ENCODE measurements around the gene NELL1. TPM values are rescaled to one million over a fixed set of nuclear protein-coding genes. Genes with fewer than 3 reads are reported as not detected.

The NELL1 gene
- total and polyA plus RNA-seq, 2 experiments from 2014 or later: not detected

GRCh38 chr11:21144531-21144930 is 475.1 kb downstream of the NELL1 start:
- WGBS, 2 experiments (ENCODE audit: low coverage in 1 of 2, low lambda C conversion rate in 2 of 2, missing lambda C conversion rate in 2 of 2): 55 to 58% methylated on average over 2 of the region's 2 CpGs
- in situ Hi-C loops (cut with MboI): no loop called here

DNA sequence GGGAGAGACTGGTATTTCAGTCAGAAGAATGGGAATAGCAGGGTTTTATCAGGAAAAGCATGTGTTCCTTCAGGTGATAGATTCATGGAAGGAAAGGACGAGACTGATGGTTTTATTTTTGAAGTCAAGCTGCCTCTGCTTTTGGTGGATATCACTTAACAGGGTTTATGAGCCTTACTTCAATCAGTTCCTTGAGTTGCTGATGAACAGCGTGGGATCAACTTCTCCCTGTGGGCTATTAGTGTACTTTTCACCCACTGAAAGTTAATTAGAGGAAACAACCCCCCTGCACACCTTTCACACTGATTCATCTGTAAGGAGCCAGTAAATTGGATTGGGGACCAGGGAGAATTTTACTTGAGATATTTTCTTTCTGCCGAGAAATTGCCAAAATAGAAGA is 479.0 kb downstream of the NELL1 start:
- no peak for DNase-seq
- Histone ChIP-seq H2AFZ (no peak overlapping the region), H3K9me3 (ENCODE audit: low read depth) (no peaks in the 10 kb centered on the region), H4K20me1 (ENCODE audit: insufficient read depth) (no peaks in the 10 kb centered on the region), H3K4me3 (no peak overlapping the region), H3K9me2 (ENCODE audit: insufficient read depth) (no peaks in the 10 kb centered on the region), H3K79me2 (ENCODE audit: insufficient read depth) (no peaks in the 10 kb centered on the region), H3K36me3 (ENCODE audit: low read depth) (no peaks in the 10 kb centered on the region), H3K27ac (no peak overlapping the region), H3K4me2 (ENCODE audit: unreplicated experiment) (no peak overlapping the region), H3F3A (ENCODE audit: insufficient read depth) (no peaks in the 10 kb centered on the region), H3K4me1 (ENCODE audit: insufficient read depth) (no peaks in the 10 kb centered on the region), H3K9ac (no peak overlapping the region), H3K27me3 (replicated peaks; ENCODE audit: insufficient read depth) (no peaks in the 10 kb centered on the region)
- in situ Hi-C loops (cut with MboI): no loop called here
- TF ChIP-seq EZH2phosphoT487 (IDR thresholded peaks at IDR 0.05; ENCODE audit: insufficient read depth, low read depth) (no peak), EZH2 (IDR thresholded peaks at IDR 0.05; ENCODE audit: insufficient read depth, poor library complexity, severe bottlenecking) (no peak)
- 20 to 21% methylated on average over 3 of the region's 3 CpGs for WGBS, 2 experiments (ENCODE audit: low coverage in 1 of 2, low lambda C conversion rate in 2 of 2, missing lambda C conversion rate in 2 of 2)

More at GRCh38 chr11:21144531-21144930, 475.1 kb downstream of the NELL1 start:
- no peaks in the 10 kb centered on the region for H3K27me3 ChIP-seq (replicated peaks; ENCODE audit: insufficient read depth)
- no peak overlapping the region for H2AFZ ChIP-seq
- H3K9me3 ChIP-seq (ENCODE audit: low read depth): no peaks in the 10 kb centered on the region
- H3K9ac ChIP-seq: no peak overlapping the region
- no peak overlapping the region for H3K4me2 ChIP-seq (ENCODE audit: unreplicated experiment)
- H3K9me2 ChIP-seq (ENCODE audit: insufficient read depth): no peaks in the 10 kb centered on the region
- no peak overlapping the region for H3K4me3 ChIP-seq
- no peaks in the 10 kb centered on the region for H4K20me1 ChIP-seq (ENCODE audit: insufficient read depth)
- no peak for TF ChIP-seq EZH2phosphoT487 (IDR thresholded peaks at IDR 0.05; ENCODE audit: insufficient read depth, low read depth)
- no peak for TF ChIP-seq EZH2 (IDR thresholded peaks at IDR 0.05; ENCODE audit: insufficient read depth, poor library complexity, severe bottlenecking)
- H3K27ac ChIP-seq: no peak overlapping the region
- DNase-seq: no peak
- no peaks in the 10 kb centered on the region for H3F3A ChIP-seq (ENCODE audit: insufficient read depth)
- H3K79me2 ChIP-seq (ENCODE audit: insufficient read depth): no peaks in the 10 kb centered on the region
- H3K36me3 ChIP-seq (ENCODE audit: low read depth): no peaks in the 10 kb centered on the region
- no peaks in the 10 kb centered on the region for H3K4me1 ChIP-seq (ENCODE audit: insufficient read depth)

DNA sequence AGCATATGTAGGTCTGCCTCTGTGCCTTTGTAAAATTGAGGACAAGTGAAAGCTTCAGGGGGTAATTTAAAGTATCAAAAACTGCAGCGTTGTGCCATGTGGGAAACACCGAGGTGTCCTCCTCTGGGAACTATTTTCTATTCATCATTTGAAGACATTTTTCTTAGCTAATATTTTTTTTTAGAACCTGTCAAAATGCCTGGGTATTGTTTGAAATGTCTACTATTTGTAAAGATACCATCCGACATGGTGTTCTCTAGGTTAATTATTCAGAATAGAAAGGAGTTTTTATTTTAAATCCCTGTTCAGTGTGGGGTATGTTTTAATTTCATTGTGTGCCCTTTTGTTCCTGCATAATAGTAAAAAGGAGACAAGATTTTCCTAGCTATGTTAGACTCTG is 490.8 kb downstream of the NELL1 start:
- no peak overlapping the region for H3K27ac ChIP-seq
- no peak overlapping the region for H3K4me3 ChIP-seq
- H3K36me3 ChIP-seq (ENCODE audit: low read depth): no peaks in the 10 kb centered on the region
- no peak overlapping the region for H3K9ac ChIP-seq
- H3K27me3 ChIP-seq (replicated peaks; ENCODE audit: insufficient read depth): no peaks in the 10 kb centered on the region
- WGBS, 2 experiments (ENCODE audit: low coverage in 1 of 2, low lambda C conversion rate in 2 of 2, missing lambda C conversion rate in 2 of 2): 16 to 19% methylated on average over 3 of the region's 3 CpGs
- peaks cover 3% of the 10 kb centered on the region for H3K9me3 ChIP-seq (ENCODE audit: low read depth)
- no peaks in the 10 kb centered on the region for H3F3A ChIP-seq (ENCODE audit: insufficient read depth)
- DNase-seq: no peak
- H3K4me2 ChIP-seq (ENCODE audit: unreplicated experiment): no peak overlapping the region
- H2AFZ ChIP-seq: no peak overlapping the region
- no peaks in the 10 kb centered on the region for H4K20me1 ChIP-seq (ENCODE audit: insufficient read depth)
- H3K9me2 ChIP-seq (ENCODE audit: insufficient read depth): no peaks in the 10 kb centered on the region
- H3K4me1 ChIP-seq (ENCODE audit: insufficient read depth): no peaks in the 10 kb centered on the region
- H3K79me2 ChIP-seq (ENCODE audit: insufficient read depth): no peaks in the 10 kb centered on the region
- TF ChIP-seq EZH2 (IDR thresholded peaks at IDR 0.05; ENCODE audit: insufficient read depth, poor library complexity, severe bottlenecking) (no peak), EZH2phosphoT487 (IDR thresholded peaks at IDR 0.05; ENCODE audit: insufficient read depth, low read depth) (no peak)
- in situ Hi-C loops (cut with MboI): no loop called here

- DNase-seq: no peak
- Histone ChIP-seq H3K27ac (no peak overlapping the region), H3K4me1 (ENCODE audit: insufficient read depth) (no peaks in the 10 kb centered on the region), H3K4me3 (no peak overlapping the region), H3F3A (ENCODE audit: insufficient read depth) (no peaks in the 10 kb centered on the region), H3K9me3 (ENCODE audit: low read depth) (peaks cover 3% of the 10 kb centered on the region), H3K79me2 (ENCODE audit: insufficient read depth) (no peaks in the 10 kb centered on the region), H3K9ac (no peak overlapping the region), H2AFZ (no peak overlapping the region), H3K4me2 (ENCODE audit: unreplicated experiment) (no peak overlapping the region), H3K36me3 (ENCODE audit: low read depth) (no peaks in the 10 kb centered on the region), H4K20me1 (ENCODE audit: insufficient read depth) (no peaks in the 10 kb centered on the region), H3K27me3 (replicated peaks; ENCODE audit: insufficient read depth) (no peaks in the 10 kb centered on the region), H3K9me2 (ENCODE audit: insufficient read depth) (no peaks in the 10 kb centered on the region)
- TF ChIP-seq EZH2 (IDR thresholded peaks at IDR 0.05; ENCODE audit: insufficient read depth, poor library complexity, severe bottlenecking) (no peak), EZH2phosphoT487 (IDR thresholded peaks at IDR 0.05; ENCODE audit: insufficient read depth, low read depth) (no peak)
- WGBS, 2 experiments (ENCODE audit: low coverage in 1 of 2, low lambda C conversion rate in 2 of 2, missing lambda C conversion rate in 2 of 2): 58 to 63% methylated on average over 8 of the region's 8 CpGs
- in situ Hi-C loops (cut with MboI): no loop called here
Observed at GRCh38 chr11:21169639-21170038, 500.3 kb downstream of the NELL1 start.

DNA sequence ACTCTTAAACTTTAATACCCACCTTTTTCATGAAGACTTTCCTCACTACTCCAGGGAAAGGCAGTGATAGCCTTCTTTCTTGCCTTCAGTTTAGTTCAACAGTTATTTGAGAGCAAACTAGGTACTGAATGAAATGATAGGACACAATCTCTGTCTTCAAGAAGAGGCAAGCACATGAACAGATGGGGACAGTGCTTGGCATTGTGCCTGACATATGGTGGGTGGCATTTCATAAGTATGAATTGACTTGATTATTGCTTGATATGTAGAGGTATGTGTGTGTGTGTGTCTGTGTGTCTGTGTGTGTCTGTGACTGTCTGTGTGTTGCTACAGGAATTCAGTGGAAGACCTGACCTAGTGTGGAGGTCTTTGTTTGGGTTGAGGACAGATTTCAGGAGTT is 504.1 kb downstream of the NELL1 start:
- TF ChIP-seq EZH2phosphoT487 (IDR thresholded peaks at IDR 0.05; ENCODE audit: insufficient read depth, low read depth) (no peak), EZH2 (IDR thresholded peaks at IDR 0.05; ENCODE audit: insufficient read depth, poor library complexity, severe bottlenecking) (no peak)
- DNase-seq: no peak
- in situ Hi-C loops (cut with MboI): no loop called here
- Histone ChIP-seq H3F3A (ENCODE audit: insufficient read depth) (no peaks in the 10 kb centered on the region), H3K36me3 (ENCODE audit: low read depth) (no peaks in the 10 kb centered on the region), H3K4me1 (ENCODE audit: insufficient read depth) (no peaks in the 10 kb centered on the region), H4K20me1 (ENCODE audit: insufficient read depth) (no peaks in the 10 kb centered on the region), H2AFZ (no peak overlapping the region), H3K9me2 (ENCODE audit: insufficient read depth) (no peaks in the 10 kb centered on the region), H3K9me3 (ENCODE audit: low read depth) (no peaks in the 10 kb centered on the region), H3K27ac (no peak overlapping the region), H3K4me3 (no peak overlapping the region), H3K4me2 (ENCODE audit: unreplicated experiment) (no peak overlapping the region), H3K9ac (no peak overlapping the region), H3K79me2 (ENCODE audit: insufficient read depth) (no peaks in the 10 kb centered on the region), H3K27me3 (replicated peaks; ENCODE audit: insufficient read depth) (no peaks in the 10 kb centered on the region)
